GM19025 (cell line): ENCODE data around the gene AP2A1.

ENCODE experiments used
- ATAC-seq: cut with Tn5 transposase; IDR thresholded peaks from one replicate; pipeline ENCODE4 v1.9.1; 2021; ENCODE audit warnings: mild to moderate bottlenecking, low read depth, moderate library complexity; ENCODE audit not compliant: unreplicated experiment

The AP2A1 gene

DNA sequence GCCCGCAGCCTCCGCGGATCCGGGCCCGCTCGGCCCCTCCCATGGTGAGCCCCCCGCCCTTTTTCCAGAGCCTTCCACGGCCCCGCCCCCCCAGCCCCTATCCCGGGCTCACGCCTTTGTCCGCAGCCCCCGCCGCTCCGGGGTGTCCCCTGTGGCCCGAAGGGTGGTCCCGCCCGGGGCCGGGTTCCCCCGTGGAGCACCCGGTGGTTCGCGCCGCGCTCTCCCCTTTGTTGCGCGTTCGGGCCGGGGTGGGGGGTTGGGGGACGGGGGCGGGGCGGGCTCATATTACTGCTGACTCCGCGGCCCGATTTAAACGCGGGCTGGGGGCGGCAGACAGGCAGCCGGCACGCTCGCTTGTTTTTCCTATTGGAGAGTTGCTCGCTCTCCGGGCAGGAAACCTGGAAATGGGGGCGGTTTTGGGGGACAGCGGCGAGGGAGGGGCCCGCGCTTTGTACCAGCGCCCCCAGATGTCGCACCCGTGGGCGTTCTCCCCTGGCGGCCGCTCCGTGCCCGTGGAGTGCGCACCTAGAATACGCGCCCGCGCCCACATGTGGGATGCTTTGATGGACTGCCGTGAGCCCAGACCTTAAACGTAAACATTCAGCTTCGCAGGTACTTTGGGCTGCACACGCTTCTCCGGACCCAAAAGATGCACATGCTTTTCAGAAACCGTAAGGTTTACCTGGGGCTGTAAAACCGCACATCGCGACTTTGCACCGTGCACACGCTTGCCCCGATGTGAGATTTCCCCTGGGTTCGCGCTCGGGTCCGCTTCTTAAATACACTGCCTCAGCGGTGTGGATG, 84.9 kb downstream of the AP2A1 start:
- peak; percentile 7 for ATAC-seq

DNA sequence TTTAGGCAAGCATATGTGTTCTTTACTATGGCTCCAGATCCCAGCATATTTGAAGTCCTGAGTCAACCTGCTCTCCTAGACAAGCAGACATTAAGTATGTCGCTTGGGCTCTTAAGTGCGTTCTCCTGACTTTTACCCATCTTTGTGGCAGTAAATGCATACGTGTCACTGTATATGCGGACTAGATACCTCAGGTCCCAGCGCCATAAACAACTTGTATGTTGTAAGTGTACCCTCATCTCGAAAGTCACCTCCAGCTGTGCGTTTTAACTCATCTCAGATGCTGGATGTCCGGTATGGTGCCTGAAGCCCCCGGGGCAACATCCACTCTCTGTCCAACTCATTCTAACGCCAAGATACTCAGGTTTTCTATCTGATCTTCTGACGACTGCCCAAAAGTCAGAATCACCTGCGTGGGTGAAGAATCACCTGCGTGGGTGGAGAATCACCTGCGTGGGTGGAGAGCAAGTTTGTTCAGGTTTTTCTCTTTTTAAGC, 85.9 kb downstream of the AP2A1 start:
- no peak for ATAC-seq

DNA sequence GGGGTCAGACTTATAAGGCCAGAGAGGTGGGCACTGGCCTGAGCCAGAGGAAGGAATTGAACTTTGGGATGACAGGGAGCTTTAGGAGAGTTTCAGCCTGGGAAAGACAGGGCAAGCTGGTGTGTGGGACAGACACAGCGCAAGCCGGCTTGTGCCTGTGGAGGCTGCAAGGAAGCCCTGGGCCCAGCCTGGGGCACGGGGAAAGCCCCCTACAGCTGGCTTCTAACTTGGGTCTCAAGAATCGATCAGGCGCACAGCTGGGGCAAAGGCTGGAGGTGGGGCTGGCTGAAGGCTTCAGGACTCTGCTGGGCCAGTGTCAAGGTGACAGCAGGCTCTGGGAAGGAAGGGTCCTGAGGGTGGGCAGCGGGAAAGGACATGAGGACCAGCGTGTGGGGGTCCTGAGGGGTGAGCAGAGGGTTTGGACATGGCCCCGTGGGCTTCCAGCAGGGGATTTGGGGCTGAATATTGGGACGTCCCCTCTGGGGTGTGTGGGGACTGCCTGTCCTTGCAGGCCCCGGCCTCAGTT, 87.1 kb downstream of the AP2A1 start:
- ATAC-seq: no peak

DNA sequence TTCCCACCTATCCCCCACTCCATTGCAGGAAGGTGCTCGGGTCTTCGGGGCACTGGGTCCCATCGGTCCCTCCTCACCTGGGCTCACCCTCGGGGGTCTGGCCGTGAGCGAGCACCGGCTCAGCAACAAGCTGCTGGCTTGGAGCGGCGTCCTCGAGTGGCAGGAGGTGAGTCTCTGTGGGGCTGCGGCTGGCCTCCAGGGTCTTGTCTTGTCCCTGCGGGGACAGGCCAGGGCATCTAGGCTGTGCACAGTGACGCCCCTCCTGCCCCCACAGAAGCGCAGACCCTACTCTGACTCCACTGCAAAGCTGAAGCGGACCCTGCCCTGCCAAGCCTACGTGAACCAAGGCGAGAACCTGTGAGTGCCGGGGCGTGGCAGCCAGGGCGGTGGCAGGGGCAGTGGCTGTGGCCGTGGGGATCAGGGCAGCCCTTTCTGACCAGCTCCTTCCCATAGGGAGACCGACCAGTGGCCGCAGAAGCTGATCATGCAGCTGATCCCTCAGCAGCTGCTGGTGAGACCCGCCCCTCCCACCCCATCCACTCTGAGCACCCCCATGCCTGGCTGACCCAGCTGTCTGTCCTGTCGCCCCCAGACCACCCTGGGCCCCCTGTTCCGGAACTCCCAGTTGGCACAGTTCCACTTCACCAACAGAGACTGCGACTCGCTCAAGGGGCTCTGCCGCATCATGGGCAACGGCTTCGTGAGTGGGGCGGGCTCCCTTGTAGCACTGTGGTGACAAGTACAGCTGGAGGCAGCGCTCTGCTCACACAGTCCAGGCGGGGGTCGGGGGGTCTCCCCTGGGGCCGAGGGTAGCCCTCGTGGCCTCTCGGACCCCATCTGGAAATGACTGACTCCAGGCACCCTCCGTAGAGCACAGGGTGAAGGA, 87.8 kb downstream of the AP2A1 start:
- ATAC-seq: no peak

DNA sequence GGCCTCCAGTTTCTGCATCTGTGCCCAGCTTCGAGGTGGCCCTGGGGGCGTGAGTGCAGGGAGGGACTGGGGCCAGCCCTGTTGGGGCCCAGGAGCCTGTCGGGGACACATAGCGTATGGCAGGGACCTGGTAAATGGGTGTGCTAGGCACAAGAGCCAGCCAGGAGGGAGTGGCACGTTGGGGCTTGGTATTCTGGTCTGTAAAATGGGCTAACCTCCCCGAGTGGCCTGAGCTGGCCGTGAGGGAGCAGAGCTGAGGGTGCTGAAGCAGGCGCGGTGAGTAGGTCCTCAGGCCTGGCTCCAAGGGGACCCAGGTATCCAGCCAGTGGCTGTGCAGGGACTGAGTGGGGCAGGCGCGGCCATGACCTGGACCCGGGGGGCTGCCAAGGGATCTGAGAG, 88.5 kb downstream of the AP2A1 start:
- no peak for ATAC-seq

DNA sequence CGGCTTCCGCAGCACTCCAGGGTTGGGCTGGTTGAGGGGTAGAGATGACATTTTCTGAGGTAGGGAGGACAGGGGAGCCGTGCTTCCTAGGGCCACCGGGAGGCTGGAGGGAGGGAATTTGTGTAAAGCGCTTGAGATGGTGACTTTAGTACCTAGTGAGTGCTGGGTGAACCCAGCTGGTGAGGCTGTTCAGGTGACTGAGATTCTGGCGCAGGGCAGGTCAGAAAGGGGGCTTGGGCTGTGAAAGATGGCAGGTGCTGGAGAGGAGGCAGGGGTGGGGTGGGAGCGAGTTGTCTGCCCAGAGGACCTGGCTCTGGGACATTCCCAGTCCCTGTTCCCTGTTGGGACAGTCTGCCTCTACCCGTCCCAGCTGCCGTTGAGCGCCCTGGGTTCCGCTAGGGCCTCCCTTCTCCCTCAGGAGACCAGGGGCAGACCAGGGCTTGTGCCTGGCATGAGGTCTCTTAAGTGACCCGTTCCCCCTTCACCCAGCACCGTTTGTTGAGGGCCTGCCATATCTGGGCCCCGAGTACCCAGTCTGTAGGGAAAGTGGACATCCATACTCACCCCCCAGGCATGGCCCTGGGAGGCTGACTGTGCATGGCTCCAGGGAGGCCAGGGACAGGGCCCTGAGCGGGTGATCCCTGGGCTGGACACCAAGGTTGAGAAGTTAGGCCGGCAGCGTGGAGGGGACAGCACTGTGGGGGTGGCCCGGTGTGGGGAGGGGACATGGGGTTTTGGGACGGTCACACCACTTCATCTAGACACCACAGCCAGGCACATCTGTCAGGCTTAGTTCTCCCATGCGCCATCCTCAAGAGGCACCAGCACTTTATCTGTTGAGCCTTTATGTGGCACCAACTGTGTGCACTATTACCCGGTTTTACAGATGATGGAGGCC, 89.1 kb downstream of the AP2A1 start:
- ATAC-seq: no peak

DNA sequence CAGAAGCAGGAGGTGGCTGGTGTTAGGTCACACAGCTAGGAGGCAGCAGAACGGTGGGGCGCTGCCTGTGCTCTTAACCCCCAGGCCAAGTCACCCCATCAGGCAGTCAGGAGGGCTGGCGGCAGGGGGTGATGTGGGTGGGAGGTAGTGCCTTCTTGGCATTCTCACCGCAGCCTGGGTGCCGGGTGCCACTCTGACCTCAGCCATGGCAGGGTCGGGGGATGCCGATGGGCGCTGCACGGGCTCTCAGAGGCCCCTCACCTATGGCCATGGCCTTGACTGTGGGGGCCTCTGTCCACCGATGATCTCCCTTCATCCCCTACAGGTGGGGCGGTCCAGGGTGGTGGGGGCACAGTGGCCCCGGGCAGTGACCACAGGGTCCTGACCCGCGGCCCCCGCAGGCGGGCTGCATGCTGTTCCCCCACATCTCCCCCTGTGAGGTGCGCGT, 89.8 kb downstream of the AP2A1 start:
- no peak for ATAC-seq
